Endothelial cell of umbilical vein (primary cell): ENCODE measurements around the gene LRRC56. TPM values are rescaled to one million over a fixed set of nuclear protein-coding genes. Genes with fewer than 3 reads are reported as not detected.

Source experiments
- BruUV-seq: library from RNA; stranded (reverse); fragments of 400-500 nt; replicated peaks from 2 replicates; lab custom pipeline; 2021; lab: Mats Ljungman, UMichigan
- CTCF ChIA-PET: fragments of 300-600, 350-600 bp; sonication (Branson Sonifier 250); formaldehyde crosslinking; loops from one replicate; lab custom pipeline; 2021; ENCODE audit warnings: antibody characterized with exemption, inconsistent platforms; lab: Charles Lee
- POLR2A ChIA-PET: fragments of 300-600, 350-600 bp; sonication (Branson Sonifier 250); formaldehyde crosslinking; loops from one replicate; lab custom pipeline; 2021; ENCODE audit warnings: antibody characterized with exemption, inconsistent platforms; lab: Charles Lee
- DNase-seq: peaks from one replicate; pipeline ENCODE4 v3.0.0-alpha.2; 2011; ENCODE audit warnings: low read depth, low spot score
- FAIRE-seq: peaks from 2 replicates; lab custom pipeline; 2011; peaks lifted over from hg19 to GRCh38; lab: Jason Lieb, UNC
- H2AFZ ChIP-seq: 2 replicates; pipeline ENCODE4 v1.6.0; 2012; ENCODE audit warnings: low read depth, low read length, control low read depth, inconsistent platforms
- H3K27ac ChIP-seq: 2 replicates; pipeline ENCODE4 v1.5.1; 2011; ENCODE audit warnings: low read depth, mild to moderate bottlenecking, control low read depth, low read length, moderate library complexity; ENCODE audit not compliant: insufficient read depth
- H3K27me3 ChIP-seq, 2 experiments: 2 replicates each; pipeline versions ENCODE4 v1.6.0 to v1.6.1; 2011; ENCODE audit warnings: low read length in 2 of 2, mixed read lengths in 1 of 2; ENCODE audit not compliant: control insufficient read depth in 2 of 2, insufficient read depth in 2 of 2
- H3K36me3 ChIP-seq, 2 experiments: 2 replicates in 1 of 2; 3 replicates in 1 of 2; pipeline ENCODE4 v1.5.1; 2011; ENCODE audit warnings: low read length in 2 of 2, mild to moderate bottlenecking in 1 of 2, moderate library complexity in 1 of 2; ENCODE audit not compliant: control insufficient read depth in 2 of 2, insufficient read depth in 2 of 2; ENCODE audit errors: extremely low read depth in 1 of 2
- H3K4me1 ChIP-seq: 3 replicates; pipeline ENCODE4 v1.5.1; 2011; ENCODE audit warnings: mild to moderate bottlenecking, low read length; ENCODE audit not compliant: control insufficient read depth, insufficient read depth; ENCODE audit errors: extremely low read depth
- H3K4me2 ChIP-seq: 2 replicates; pipeline ENCODE4 v1.6.1; 2011; ENCODE audit warnings: low read length, control low read depth, mixed read lengths; ENCODE audit not compliant: insufficient read depth
- H3K4me3 ChIP-seq, 3 experiments: fragments of 200-600 bp in 1 of 3; sonication (generic), shearing (Covaris generic) in 1 of 3; replicated peaks in 1 of 3; 2 replicates each; pipeline ENCODE4 v1.5.1; 2011 to 2016; ENCODE audit warnings: control low read depth in 3 of 3, low read length in 3 of 3, mild to moderate bottlenecking in 2 of 3, inconsistent platforms in 1 of 3, low read depth in 1 of 3, moderate library complexity in 1 of 3; ENCODE audit not compliant: insufficient read depth in 1 of 3
- H3K79me2 ChIP-seq: 2 replicates; pipeline ENCODE4 v1.6.0; 2012; ENCODE audit warnings: low read length, inconsistent platforms; ENCODE audit not compliant: control insufficient read depth, insufficient read depth
- H3K9ac ChIP-seq: replicated peaks from 2 replicates; pipeline ENCODE3; 2011; ENCODE audit warnings: low read length, control low read depth; ENCODE audit not compliant: insufficient read depth; ENCODE audit errors: extremely low read depth
- H3K9me1 ChIP-seq: replicated peaks from 3 replicates; pipeline ENCODE4 v1.6.0; 2011; ENCODE audit warnings: mild to moderate bottlenecking, low read length; ENCODE audit not compliant: control insufficient read depth, insufficient read depth; ENCODE audit errors: extremely low read depth
- H3K9me3 ChIP-seq: replicated peaks from 2 replicates; pipeline ENCODE4 v1.5.1; 2012; ENCODE audit warnings: low read length, inconsistent platforms; ENCODE audit not compliant: control insufficient read depth, insufficient read depth
- H4K20me1 ChIP-seq: replicated peaks from 2 replicates; pipeline ENCODE3; 2011; ENCODE audit warnings: mild to moderate bottlenecking, low read length; ENCODE audit not compliant: control insufficient read depth, insufficient read depth; ENCODE audit errors: extremely low read depth
- EZH2 ChIP-seq: IDR thresholded peaks from 2 replicates; pipeline ENCODE4 v1.6.1; 2012; ENCODE audit warnings: borderline replicate concordance, low read depth, mild to moderate bottlenecking, moderate library complexity, low read length, inconsistent platforms; ENCODE audit not compliant: severe bottlenecking
- FOS ChIP-seq: IDR thresholded peaks from 2 replicates; pipeline ENCODE4 v1.6.1; 2011; ENCODE audit warnings: mild to moderate bottlenecking, low read length, moderate library complexity, borderline replicate concordance; ENCODE audit not compliant: insufficient read depth
- GATA2 ChIP-seq: IDR thresholded peaks from 2 replicates; pipeline ENCODE4 v1.7.0; 2011; ENCODE audit warnings: low read depth, mild to moderate bottlenecking, moderate library complexity, mixed read lengths, low read length; ENCODE audit not compliant: insufficient read length, insufficient read depth
- JUN ChIP-seq: IDR thresholded peaks from 2 replicates; pipeline ENCODE4 v1.6.1; 2011; ENCODE audit warnings: borderline replicate concordance, low read depth; ENCODE audit not compliant: insufficient read length, insufficient read depth
- MYC ChIP-seq: IDR thresholded peaks from one replicate; pipeline ENCODE4 v1.6.1; 2011; ENCODE audit warnings: mild to moderate bottlenecking, low read depth, low read length
- POLR2A ChIP-seq: IDR thresholded peaks from 2 replicates; pipeline ENCODE4 v1.6.1; 2012; ENCODE audit warnings: low read depth, mild to moderate bottlenecking, control low read depth, low read length
- POLR2AphosphoS5 ChIP-seq: IDR thresholded peaks from 2 replicates; pipeline ENCODE4 v1.6.1; 2012; ENCODE audit warnings: low read depth, mild to moderate bottlenecking, control low read depth, low read length, moderate library complexity; ENCODE audit not compliant: insufficient read depth
- dilution Hi-C: fragments of 300-500 bp; cut with MboI; formaldehyde crosslinking; loops from one replicate; pipeline ENCODE4 v1.15.0; 2019; ENCODE audit warnings: low sequenced_read_pairs; ENCODE audit not compliant: extremely low pct_ligation_motif_present
- intact Hi-C: fragments of 100-400 bp; cut with micrococcal nuclease; formaldehyde crosslinking; loops from one replicate; pipeline ENCODE4 v1.10.0; 2022
- polyA plus RNA-seq, 4 experiments: library from polyadenylated mRNA; depleted of rRNA in 3 of 4; stranded (reverse) in 3 of 4; unstranded in 1 of 4; fragments of >200 nt; gene quantifications; 2 replicates each; pipeline versions ENCODE4 v1.2.1 to v1.2.3, GENCODE V29; 2011 to 2012; ENCODE audit warnings: missing spikeins in 1 of 4
- total RNA-seq: library from RNA; stranded (reverse); gene quantifications from 2 replicates; pipeline ENCODE4 v1.2.3, GENCODE V29; 2021
- TF ChIP-seq, protein P1 (sequence below): IDR thresholded peaks from 2 replicates; pipeline ENCODE4 v1.6.1; 2011; ENCODE audit not compliant: insufficient read depth, insufficient read length
- TF ChIP-seq, protein P2 (sequence below), 2 donors: IDR thresholded peaks; 1 replicate in 1 of 2; 2 replicates in 1 of 2; pipeline ENCODE4 v1.5.1; 2011; ENCODE audit warnings: low read length in 2 of 2, mild to moderate bottlenecking in 2 of 2, moderate library complexity in 2 of 2, control low read depth in 1 of 2, inconsistent platforms in 1 of 2, low read depth in 1 of 2; ENCODE audit not compliant: insufficient read depth in 1 of 2; ENCODE audit errors: extremely low read depth in 1 of 2

Gene LRRC56
- total and polyA plus RNA-seq, 2 donors (not counting 3 experiments of a cell fraction or from before 2014, with no cell fraction given) = 0.47 to 0.55 TPM

DNA sequence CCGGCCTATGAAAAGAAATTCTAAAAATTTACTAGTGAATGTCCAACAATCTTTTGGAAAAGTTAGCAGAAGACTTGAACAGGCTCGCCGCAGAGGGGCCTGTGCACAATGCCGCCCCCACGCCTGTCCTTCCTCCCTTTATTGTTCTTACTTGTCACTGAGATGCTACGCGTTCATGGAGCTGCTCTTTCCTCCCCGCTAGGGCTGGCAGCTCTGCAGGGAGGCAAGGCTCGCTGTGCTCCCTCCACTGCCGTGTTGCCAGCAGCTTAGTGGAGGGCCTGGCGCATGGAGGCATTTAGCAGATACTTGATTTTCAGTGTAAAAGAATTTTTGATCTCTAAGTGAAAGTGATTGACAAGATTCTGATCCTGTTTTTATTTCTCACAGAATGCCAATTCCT lies 53.7 kb downstream of the LRRC56 start:
- ChIA-PET POLR2A (interaction anchor here (0.8 kb wide), 1 partner anchor 107 kb away, joined by 7 read pairs; no protein-coding TSS in a partner anchor), CTCF (no interaction called here)
- Histone ChIP-seq H3K9me3 (no peaks in the 10 kb centered on the region), H3K4me1 (peaks cover 11% of the 10 kb centered on the region), H3K27me3 (no peaks in the 10 kb centered on the region), H3K9ac (no peak overlapping the region), H3K4me2 (no peak overlapping the region), H2AFZ (no peak overlapping the region), H3K27ac (no peak overlapping the region), H4K20me1 (no peaks in the 10 kb centered on the region), H3K36me3 (peaks cover 20 to 42% of the 10 kb centered on the region in 2 experiments), H3K4me3 (no peak overlapping the region), H3K9me1 (no peaks in the 10 kb centered on the region), H3K79me2 (peaks cover 12% of the 10 kb centered on the region)
- intact Hi-C loops (no loop called here), dilution Hi-C loops (no loop called here)
- TF ChIP-seq FOS = no peak
- no peak for TF ChIP-seq POLR2A
- no peak for TF ChIP-seq POLR2AphosphoS5
- TF ChIP-seq, protein P1, sequence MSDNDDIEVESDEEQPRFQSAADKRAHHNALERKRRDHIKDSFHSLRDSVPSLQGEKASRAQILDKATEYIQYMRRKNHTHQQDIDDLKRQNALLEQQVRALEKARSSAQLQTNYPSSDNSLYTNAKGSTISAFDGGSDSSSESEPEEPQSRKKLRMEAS = no peak
- no peak for TF ChIP-seq EZH2
- TF ChIP-seq, protein P2, sequence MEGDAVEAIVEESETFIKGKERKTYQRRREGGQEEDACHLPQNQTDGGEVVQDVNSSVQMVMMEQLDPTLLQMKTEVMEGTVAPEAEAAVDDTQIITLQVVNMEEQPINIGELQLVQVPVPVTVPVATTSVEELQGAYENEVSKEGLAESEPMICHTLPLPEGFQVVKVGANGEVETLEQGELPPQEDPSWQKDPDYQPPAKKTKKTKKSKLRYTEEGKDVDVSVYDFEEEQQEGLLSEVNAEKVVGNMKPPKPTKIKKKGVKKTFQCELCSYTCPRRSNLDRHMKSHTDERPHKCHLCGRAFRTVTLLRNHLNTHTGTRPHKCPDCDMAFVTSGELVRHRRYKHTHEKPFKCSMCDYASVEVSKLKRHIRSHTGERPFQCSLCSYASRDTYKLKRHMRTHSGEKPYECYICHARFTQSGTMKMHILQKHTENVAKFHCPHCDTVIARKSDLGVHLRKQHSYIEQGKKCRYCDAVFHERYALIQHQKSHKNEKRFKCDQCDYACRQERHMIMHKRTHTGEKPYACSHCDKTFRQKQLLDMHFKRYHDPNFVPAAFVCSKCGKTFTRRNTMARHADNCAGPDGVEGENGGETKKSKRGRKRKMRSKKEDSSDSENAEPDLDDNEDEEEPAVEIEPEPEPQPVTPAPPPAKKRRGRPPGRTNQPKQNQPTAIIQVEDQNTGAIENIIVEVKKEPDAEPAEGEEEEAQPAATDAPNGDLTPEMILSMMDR (IDR thresholded peaks at IDR 0.05; ENCODE audit: extremely low read depth in 1 of 2, insufficient read depth in 1 of 2, low read depth in 1 of 2, low read length in 2 of 2) = no peak
- TF ChIP-seq MYC = no peak
- TF ChIP-seq JUN = no peak
- no peak for TF ChIP-seq GATA2
- DNase-seq (no peak), FAIRE-seq (no peak)
- BruUV-seq = no TSS peak
